K562 (cell line): ENCODE results near the gene NRP1.

Experiments
- BDP1 ChIP-seq: IDR thresholded peaks from 3 replicates; pipeline ENCODE4 v1.6.1; 2011; ENCODE audit not compliant: insufficient read length, insufficient read depth
- BRF1 ChIP-seq: IDR thresholded peaks from 3 replicates; pipeline ENCODE4 v1.6.1; 2011; ENCODE audit warnings: borderline replicate concordance, mild to moderate bottlenecking; ENCODE audit not compliant: insufficient read length; ENCODE audit errors: extremely low read depth
- COPS2 ChIP-seq: fragments of 450-650 bp; conservative IDR thresholded peaks from 2 replicates; pipeline ENCODE4 v1.6.1; 2016; ENCODE audit warnings: mild to moderate bottlenecking, moderate library complexity
- ELK3 ChIP-seq: fragments of 450-650 bp; formaldehyde crosslinking; IDR thresholded peaks from 2 replicates; pipeline ENCODE4 v1.4.0; 2020; ENCODE audit warnings: mild to moderate bottlenecking
- EZH2 ChIP-seq: IDR thresholded peaks from 2 replicates; pipeline ENCODE4 v1.6.1; 2012; ENCODE audit warnings: low read depth, mild to moderate bottlenecking, inconsistent platforms, low read length, borderline replicate concordance
- MYC ChIP-seq, 2 experiments: fragments of 250-450 bp in 1 of 2; sonication (Bioruptor Pico) in 1 of 2; IDR thresholded peaks; 2 replicates each; pipeline versions ENCODE4 v1.5.1 to v1.6.1; 2012 to 2021; ENCODE audit warnings: low read depth in 2 of 2, borderline replicate concordance in 1 of 2, improper control_type of control experiment in 1 of 2, low read length in 1 of 2, mild to moderate bottlenecking in 1 of 2, moderate library complexity in 1 of 2
- POLR2A ChIP-seq: fragments of 450-650 bp; conservative IDR thresholded peaks from 2 replicates; pipeline ENCODE4 v1.6.1; 2016
- RAD21 ChIP-seq, 2 experiments: fragments of 250-450 bp in 1 of 2; fragments of 450-650 bp in 1 of 2; sonication (Bioruptor Pico) in 1 of 2; formaldehyde crosslinking in 1 of 2; IDR thresholded peaks in 1 of 2; conservative IDR thresholded peaks in 1 of 2; 2 replicates each; pipeline versions ENCODE4 v1.4.0 to v1.8.0; 2020 to 2022; ENCODE audit warnings: mild to moderate bottlenecking in 2 of 2, moderate library complexity in 1 of 2
- SP1 ChIP-seq: sonication (generic); formaldehyde crosslinking; IDR thresholded peaks from 2 replicates; pipeline ENCODE4 v1.8.1; 2022; ENCODE audit warnings: mild to moderate bottlenecking, missing genetic modification reagents
- ZNF263 ChIP-seq: sonication (generic); formaldehyde crosslinking; IDR thresholded peaks from 2 replicates; pipeline ENCODE4 v1.8.0; 2022; ENCODE audit warnings: mild to moderate bottlenecking, missing genetic modification reagents, borderline replicate concordance
- TF ChIP-seq, protein P1 (sequence below), 2 experiments: fragments of 450-650 bp in 1 of 2; sonication (generic) in 1 of 2; formaldehyde crosslinking; conservative IDR thresholded peaks; 2 replicates each; pipeline versions ENCODE4 v1.4.0 to v1.8.1; 2020 to 2022; ENCODE audit warnings: mild to moderate bottlenecking in 1 of 2, missing genetic modification reagents in 1 of 2
- TF ChIP-seq, protein P2 (sequence below): sonication (generic); formaldehyde crosslinking; IDR thresholded peaks from 2 replicates; pipeline ENCODE4 v1.8.1; 2023; ENCODE audit warnings: mild to moderate bottlenecking, missing genetic modification reagents

GRCh38 chr10:33223326-33224000 is 111.0 kb downstream of the NRP1 start:
- no peak for TF ChIP-seq COPS2
- no peak for TF ChIP-seq SP1 (CRISPR knock-in tag)
- no peak for TF ChIP-seq POLR2A
- no peak for TF ChIP-seq BRF1
- TF ChIP-seq, protein P1, sequence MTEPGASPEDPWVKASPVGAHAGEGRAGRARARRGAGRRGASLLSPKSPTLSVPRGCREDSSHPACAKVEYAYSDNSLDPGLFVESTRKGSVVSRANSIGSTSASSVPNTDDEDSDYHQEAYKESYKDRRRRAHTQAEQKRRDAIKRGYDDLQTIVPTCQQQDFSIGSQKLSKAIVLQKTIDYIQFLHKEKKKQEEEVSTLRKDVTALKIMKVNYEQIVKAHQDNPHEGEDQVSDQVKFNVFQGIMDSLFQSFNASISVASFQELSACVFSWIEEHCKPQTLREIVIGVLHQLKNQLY (CRISPR knock-in tag; conservative IDR thresholded peaks at IDR 0.05), result no peak
- no peak for TF ChIP-seq BDP1
- no peak for TF ChIP-seq ELK3 (CRISPR knock-in tag)
- TF ChIP-seq EZH2, result no peak
- no peak for TF ChIP-seq ZNF263
- TF ChIP-seq, protein P2, sequence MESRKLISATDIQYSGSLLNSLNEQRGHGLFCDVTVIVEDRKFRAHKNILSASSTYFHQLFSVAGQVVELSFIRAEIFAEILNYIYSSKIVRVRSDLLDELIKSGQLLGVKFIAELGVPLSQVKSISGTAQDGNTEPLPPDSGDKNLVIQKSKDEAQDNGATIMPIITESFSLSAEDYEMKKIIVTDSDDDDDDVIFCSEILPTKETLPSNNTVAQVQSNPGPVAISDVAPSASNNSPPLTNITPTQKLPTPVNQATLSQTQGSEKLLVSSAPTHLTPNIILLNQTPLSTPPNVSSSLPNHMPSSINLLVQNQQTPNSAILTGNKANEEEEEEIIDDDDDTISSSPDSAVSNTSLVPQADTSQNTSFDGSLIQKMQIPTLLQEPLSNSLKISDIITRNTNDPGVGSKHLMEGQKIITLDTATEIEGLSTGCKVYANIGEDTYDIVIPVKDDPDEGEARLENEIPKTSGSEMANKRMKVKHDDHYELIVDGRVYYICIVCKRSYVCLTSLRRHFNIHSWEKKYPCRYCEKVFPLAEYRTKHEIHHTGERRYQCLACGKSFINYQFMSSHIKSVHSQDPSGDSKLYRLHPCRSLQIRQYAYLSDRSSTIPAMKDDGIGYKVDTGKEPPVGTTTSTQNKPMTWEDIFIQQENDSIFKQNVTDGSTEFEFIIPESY (CRISPR knock-in tag), result no peak
- TF ChIP-seq MYC (IDR thresholded peaks at IDR 0.05; ENCODE audit: low read depth, low read length), result no peak
- no peak for TF ChIP-seq MYC (CRISPR knock-in tag; IDR thresholded peaks at IDR 0.05; ENCODE audit: borderline replicate concordance, low read depth)
- no peak for TF ChIP-seq RAD21 (CRISPR knock-in tag; conservative IDR thresholded peaks at IDR 0.05 in 1 of 2, IDR thresholded peaks at IDR 0.05 in 1 of 2)
